Left forelimb (tissue), 1 donor: ENCODE results near the gene LARP1B.
A peak's percentile ranks its signal among the peaks of the same experiment; 100 is the strongest.
"Not testable (repeated sequence)": the region's sequence is repeated elsewhere in the genome, so short reads cannot be mapped to it uniquely, and the experiment has no call there.

ENCODE experiments used
- DNase-seq: peaks from one replicate; pipeline ENCODE4 v3.0.0-alpha.2; 2018; ENCODE audit warnings: low spot score

The LARP1B gene

GRCh38 chr4:128135391-128135790 is 74.3 kb downstream of the LARP1B start:
- DNase-seq = no peak

GRCh38 chr4:128141866-128142265 is 80.8 kb downstream of the LARP1B start:
- DNase-seq = no peak

DNA sequence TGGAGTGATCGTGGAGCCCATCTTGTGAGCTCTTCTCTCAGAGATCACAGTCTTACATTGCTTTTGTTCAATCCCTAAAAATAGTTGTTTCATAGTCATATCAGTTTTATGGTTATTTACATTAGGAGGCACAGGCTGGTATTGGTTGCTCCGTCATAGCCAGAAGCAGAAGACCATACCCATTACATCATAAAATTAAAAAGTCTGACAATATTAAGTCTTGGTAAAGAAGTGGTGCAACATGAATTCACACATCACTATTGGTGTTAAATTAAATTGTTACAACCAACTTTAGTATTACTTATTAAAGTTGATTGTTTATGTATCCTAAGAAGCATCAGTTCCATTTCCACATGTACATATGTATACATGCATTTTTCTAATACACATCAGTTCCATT is 84.6 kb downstream of the LARP1B start:
- DNase-seq = no peak

GRCh38 chr4:128153800-128154199 is 92.7 kb downstream of the LARP1B start:
- DNase-seq = no peak

DNA sequence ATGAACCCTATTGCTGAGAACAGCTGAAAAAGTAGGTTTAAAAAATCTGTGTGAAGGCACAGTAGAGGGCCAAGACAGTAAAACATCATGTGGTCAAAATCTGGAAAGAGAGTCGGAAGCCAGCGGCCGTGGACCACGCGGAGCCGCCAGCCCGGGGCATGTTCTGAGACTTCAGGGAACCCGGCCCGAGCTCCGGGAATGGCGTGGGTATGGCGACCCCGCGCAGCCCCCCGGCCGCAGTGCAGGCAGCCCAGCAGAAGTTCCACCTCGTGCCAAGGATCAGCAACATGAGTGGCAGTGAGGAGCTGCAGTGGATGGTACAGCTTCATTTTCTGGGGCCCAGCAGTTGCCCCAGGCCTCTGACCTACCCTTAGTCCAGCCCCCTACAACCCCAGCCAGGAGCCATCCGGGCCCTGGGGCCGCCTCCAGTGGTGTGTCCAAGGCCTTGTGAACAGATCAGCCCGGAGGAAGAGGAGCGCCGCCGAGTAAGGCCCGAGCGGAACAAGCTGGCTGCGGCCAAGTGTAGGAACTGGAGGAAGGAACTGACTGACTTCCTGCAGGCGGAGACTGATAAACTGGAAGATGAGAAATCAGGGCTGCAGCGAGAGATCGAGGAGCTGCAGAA is 94.2 kb downstream of the LARP1B start:
- DNase-seq = no peak

- DNase-seq = no peak
These were observed 94.9 kb downstream of the LARP1B start for GRCh38 chr4:128155874-128156456.

DNA sequence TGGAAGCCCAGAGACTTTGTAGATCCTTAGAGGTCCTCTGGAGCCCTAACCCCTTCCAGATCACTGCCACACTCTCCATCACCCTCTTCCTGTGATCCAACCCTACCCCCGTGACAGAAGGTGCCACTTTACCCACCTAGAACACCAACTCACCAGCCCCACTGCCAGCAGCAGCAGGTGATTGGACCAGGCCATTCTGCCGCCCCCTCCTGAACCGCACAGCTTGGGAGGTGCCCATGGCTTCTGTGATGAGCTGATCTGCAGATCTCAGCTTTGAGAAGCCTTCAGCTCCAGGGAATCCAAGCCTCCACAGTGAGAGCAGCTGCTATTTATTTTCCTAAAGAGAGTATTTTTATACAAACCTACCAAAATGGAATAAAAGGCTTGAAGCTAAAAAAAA is 95.4 kb downstream of the LARP1B start:
- not testable (repeated sequence) for DNase-seq

DNA sequence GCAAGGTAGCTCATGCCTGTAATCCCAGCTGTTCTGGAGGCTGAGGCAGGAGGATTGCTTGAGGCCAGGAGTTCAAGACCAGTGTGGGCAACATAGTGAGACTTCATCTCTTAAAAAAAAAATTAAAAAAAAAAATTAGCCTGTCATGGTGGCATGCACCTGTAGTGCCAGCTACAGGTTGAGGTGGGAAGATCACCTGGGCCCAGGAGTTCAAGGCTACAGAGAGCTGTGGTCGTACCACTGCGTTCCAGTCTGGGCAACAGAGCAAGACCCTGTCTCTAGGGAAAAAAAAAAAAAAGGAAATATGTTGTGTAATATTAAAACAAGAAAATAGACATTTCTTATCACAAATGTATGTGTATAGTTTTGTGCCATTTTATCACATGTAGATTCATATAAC is 97.8 kb downstream of the LARP1B start:
- DNase-seq = no peak

GRCh38 chr4:128159967-128160366 is 98.9 kb downstream of the LARP1B start:
- no peak for DNase-seq

DNA sequence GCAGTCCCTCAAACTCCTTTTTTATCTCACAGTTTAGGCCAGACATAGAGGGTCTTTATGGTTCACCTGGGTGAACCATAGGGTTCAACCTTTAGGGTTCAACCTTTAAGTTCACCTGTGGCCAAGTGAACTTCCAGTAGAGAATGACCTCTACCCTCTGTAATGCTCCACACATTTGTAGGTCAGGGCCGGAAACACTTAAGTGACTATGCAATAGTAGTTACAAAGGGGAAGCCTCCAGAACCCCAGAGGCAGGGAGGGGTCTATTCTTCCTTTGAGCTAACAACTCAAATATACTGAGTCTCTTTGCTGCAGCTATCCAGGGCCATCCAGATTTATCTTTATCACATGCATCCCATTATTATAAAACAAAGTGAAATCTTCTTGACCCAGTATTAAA is 100.0 kb downstream of the LARP1B start:
- no peak for DNase-seq

- DNase-seq = no peak
These were observed 101.3 kb downstream of the LARP1B start for GRCh38 chr4:128162434-128162833.

- DNase-seq = no peak
These were observed 102.3 kb downstream of the LARP1B start for GRCh38 chr4:128163177-128164117.

DNA sequence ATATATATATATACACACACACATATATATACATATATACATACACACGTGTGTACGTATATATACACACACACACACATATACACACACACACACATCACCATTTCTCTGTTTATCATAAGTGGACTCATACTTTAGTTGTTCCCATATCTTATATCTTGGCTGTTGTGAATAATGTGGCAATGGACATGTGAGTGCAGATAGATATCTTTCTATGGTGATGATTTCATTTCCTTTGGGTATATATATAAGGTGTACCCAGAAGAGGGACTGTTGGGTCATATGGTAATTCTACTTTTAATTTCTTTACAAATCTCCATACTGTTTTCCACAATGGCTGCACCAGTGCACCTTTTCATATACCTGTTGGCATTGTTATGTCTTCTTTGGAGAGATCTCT is 105.9 kb downstream of the LARP1B start:
- no peak for DNase-seq

GRCh38 chr4:128168701-128169100 is 107.6 kb downstream of the LARP1B start:
- DNase-seq = no peak

GRCh38 chr4:128169245-128169644 is 108.1 kb downstream of the LARP1B start:
- DNase-seq = no peak

DNA sequence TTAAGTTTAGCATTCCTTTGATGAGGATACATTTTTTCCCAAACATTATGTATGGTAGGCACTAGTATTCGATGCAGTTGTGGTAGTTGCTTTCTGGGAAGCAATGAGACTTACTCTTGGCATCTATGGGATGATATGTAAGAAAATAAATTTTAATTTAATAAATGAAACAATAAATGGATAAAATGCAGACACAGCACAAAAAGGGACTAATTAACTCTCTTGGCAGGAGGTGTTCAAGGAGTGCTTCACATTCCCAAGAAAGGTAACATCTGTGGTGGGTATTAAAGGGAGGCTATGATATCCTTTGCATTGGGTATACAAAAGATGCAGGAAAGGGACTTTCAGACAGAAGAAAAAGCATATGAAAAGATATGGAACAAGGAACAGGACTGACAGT is 115.5 kb downstream of the LARP1B start:
- no peak for DNase-seq

- DNase-seq = no peak
These were observed 116.4 kb downstream of the LARP1B start for GRCh38 chr4:128177498-128177897.

DNA sequence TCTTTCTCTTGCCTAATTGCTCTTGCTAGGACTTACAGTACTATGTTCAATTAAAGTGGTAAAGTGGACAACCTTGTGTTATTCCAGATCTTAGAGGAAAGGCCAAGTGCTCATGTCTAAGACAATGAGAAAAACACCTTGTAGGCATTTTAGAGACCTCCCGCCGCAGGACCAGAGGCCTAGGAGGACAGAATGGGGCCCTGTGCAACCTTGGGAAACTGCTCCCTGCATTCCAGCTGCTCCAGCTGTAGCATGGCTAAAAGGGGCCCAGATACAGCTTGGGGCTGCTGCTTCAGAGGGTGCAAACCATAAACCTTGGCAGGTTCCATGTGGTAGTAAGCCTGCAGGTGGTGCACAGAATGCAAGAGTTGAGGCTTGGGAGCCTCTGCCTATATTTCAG is 125.5 kb downstream of the LARP1B start:
- DNase-seq = no peak

DNA sequence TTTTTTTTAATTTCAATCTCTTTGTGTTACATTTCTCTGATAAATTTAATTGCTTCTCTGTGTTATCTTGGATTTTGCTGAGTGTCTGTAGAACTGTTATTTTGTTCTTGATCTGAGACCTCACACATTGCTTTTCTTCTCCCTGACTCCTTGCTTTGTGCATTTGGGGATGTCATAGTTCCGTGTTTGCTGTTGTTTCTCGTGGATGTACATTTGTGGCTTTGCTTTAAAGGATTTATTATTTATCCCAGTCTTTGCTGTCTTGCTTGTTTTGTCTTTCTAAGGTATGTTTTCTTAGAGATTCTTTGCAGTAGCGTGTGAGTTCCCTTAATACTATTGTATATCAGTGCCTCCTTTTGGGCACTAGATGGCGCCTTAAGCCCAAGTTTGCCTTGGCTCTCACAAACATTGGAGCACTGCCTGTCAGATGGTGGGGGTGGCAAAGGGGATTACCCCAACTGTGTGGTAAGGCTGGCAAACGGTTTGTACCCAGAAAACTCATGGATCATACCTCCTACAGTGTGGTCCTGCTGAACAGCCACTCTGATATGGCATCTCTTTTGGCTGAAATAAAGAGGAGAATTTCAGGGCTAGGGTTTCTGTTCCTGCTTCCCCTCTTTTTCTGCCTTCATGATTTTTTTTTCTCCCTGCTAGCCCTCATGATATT is 130.1 kb downstream of the LARP1B start:
- peak; percentile 68 for DNase-seq

GRCh38 chr4:128220286-128221235 is 159.4 kb downstream of the LARP1B start:
- no peak for DNase-seq

- DNase-seq = no peak
These were observed 160.5 kb downstream of the LARP1B start for GRCh38 chr4:128221586-128221985.
